ENCODE results near the gene TNIK. TPM values are rescaled to one million over a fixed set of nuclear protein-coding genes. Genes with fewer than 3 reads are reported as not detected.

TNIK gene
- total RNA-seq, 1 experiment from 2014 or later = not detected

- Histone ChIP-seq H3K36me3 (ENCODE audit: insufficient read depth, low read length) (no peaks in the 10 kb centered on the region), H3K4me1 (ENCODE audit: low read length) (no peaks in the 10 kb centered on the region), H3K4me3 (ENCODE audit: low read length) (no peak overlapping the region), H3K79me2 (ENCODE audit: low read length) (no peaks in the 10 kb centered on the region), H2AFZ (ENCODE audit: low read length) (no peak overlapping the region), H4K20me1 (ENCODE audit: insufficient read depth, low read depth, low read length) (no peaks in the 10 kb centered on the region), H3K27me3 (ENCODE audit: low read length) (no peaks in the 10 kb centered on the region), H3K27ac (ENCODE audit: low read length) (no peak overlapping the region), H3K9ac (ENCODE audit: low read length) (no peak overlapping the region), H3K9me3 (ENCODE audit: low read length) (no peaks in the 10 kb centered on the region), H3K4me2 (ENCODE audit: low read depth, low read length, poor library complexity, severe bottlenecking) (no peak overlapping the region), H3K9me2 (replicated peaks; ENCODE audit: insufficient read depth, low read length) (no peaks in the 10 kb centered on the region)
- no peak for DNase-seq
Observed at GRCh38 chr3:171236265-171237008, 223.8 kb downstream of the TNIK start.

- H3K9me2 ChIP-seq (replicated peaks; ENCODE audit: insufficient read depth, low read length) = no peaks in the 10 kb centered on the region
- no peak for DNase-seq
- H3K4me2 ChIP-seq (ENCODE audit: low read depth, low read length, poor library complexity, severe bottlenecking) = no peak overlapping the region
- no peaks in the 10 kb centered on the region for H3K27me3 ChIP-seq (ENCODE audit: low read length)
- H3K9me3 ChIP-seq (ENCODE audit: low read length) = no peaks in the 10 kb centered on the region
- H4K20me1 ChIP-seq (ENCODE audit: insufficient read depth, low read depth, low read length) = no peaks in the 10 kb centered on the region
- H3K36me3 ChIP-seq (ENCODE audit: insufficient read depth, low read length) = no peaks in the 10 kb centered on the region
- no peak overlapping the region for H3K27ac ChIP-seq (ENCODE audit: low read length)
- H3K4me1 ChIP-seq (ENCODE audit: low read length) = no peaks in the 10 kb centered on the region
- no peak overlapping the region for H3K9ac ChIP-seq (ENCODE audit: low read length)
- H3K79me2 ChIP-seq (ENCODE audit: low read length) = no peaks in the 10 kb centered on the region
- H3K4me3 ChIP-seq (ENCODE audit: low read length) = no peak overlapping the region
- no peak overlapping the region for H2AFZ ChIP-seq (ENCODE audit: low read length)
Observed at GRCh38 chr3:171234298-171235010, 225.8 kb downstream of the TNIK start.

- Histone ChIP-seq H3K4me1 (ENCODE audit: low read length) (no peaks in the 10 kb centered on the region), H3K9me3 (ENCODE audit: low read length) (no peaks in the 10 kb centered on the region), H4K20me1 (ENCODE audit: insufficient read depth, low read depth, low read length) (no peaks in the 10 kb centered on the region), H2AFZ (ENCODE audit: low read length) (no peak overlapping the region), H3K27ac (ENCODE audit: low read length) (no peak overlapping the region), H3K9me2 (replicated peaks; ENCODE audit: insufficient read depth, low read length) (no peaks in the 10 kb centered on the region), H3K36me3 (ENCODE audit: insufficient read depth, low read length) (no peaks in the 10 kb centered on the region), H3K9ac (ENCODE audit: low read length) (no peak overlapping the region), H3K4me3 (ENCODE audit: low read length) (no peak overlapping the region), H3K27me3 (ENCODE audit: low read length) (no peaks in the 10 kb centered on the region), H3K79me2 (ENCODE audit: low read length) (no peaks in the 10 kb centered on the region), H3K4me2 (ENCODE audit: low read depth, low read length, poor library complexity, severe bottlenecking) (no peak overlapping the region)
- DNase-seq = no peak
Observed at GRCh38 chr3:171231361-171231760, 228.8 kb downstream of the TNIK start.

- H3K27ac ChIP-seq (ENCODE audit: low read length) = no peak overlapping the region
- H4K20me1 ChIP-seq (ENCODE audit: insufficient read depth, low read depth, low read length) = no peaks in the 10 kb centered on the region
Observed at GRCh38 chr3:171230865-171231264, 229.3 kb downstream of the TNIK start.

GRCh38 chr3:171229173-171229572, 231.0 kb downstream of the TNIK start:
- Histone ChIP-seq H3K9me3 (ENCODE audit: low read length) (no peaks in the 10 kb centered on the region), H3K79me2 (ENCODE audit: low read length) (no peaks in the 10 kb centered on the region), H3K4me3 (ENCODE audit: low read length) (no peak overlapping the region), H3K9ac (ENCODE audit: low read length) (no peak overlapping the region), H3K27ac (ENCODE audit: low read length) (no peak overlapping the region), H2AFZ (ENCODE audit: low read length) (no peak overlapping the region), H4K20me1 (ENCODE audit: insufficient read depth, low read depth, low read length) (no peaks in the 10 kb centered on the region), H3K36me3 (ENCODE audit: insufficient read depth, low read length) (no peaks in the 10 kb centered on the region), H3K4me2 (ENCODE audit: low read depth, low read length, poor library complexity, severe bottlenecking) (no peak overlapping the region), H3K27me3 (ENCODE audit: low read length) (no peaks in the 10 kb centered on the region), H3K4me1 (ENCODE audit: low read length) (no peaks in the 10 kb centered on the region), H3K9me2 (replicated peaks; ENCODE audit: insufficient read depth, low read length) (no peaks in the 10 kb centered on the region)
- no peak for DNase-seq

More at GRCh38 chr3:171230865-171231264, 229.3 kb downstream of the TNIK start:
- no peaks in the 10 kb centered on the region for H3K4me1 ChIP-seq (ENCODE audit: low read length)
- H3K27me3 ChIP-seq (ENCODE audit: low read length) = no peaks in the 10 kb centered on the region
- H3K9me3 ChIP-seq (ENCODE audit: low read length) = no peaks in the 10 kb centered on the region
- DNase-seq = no peak
- H2AFZ ChIP-seq (ENCODE audit: low read length) = no peak overlapping the region
- no peak overlapping the region for H3K4me3 ChIP-seq (ENCODE audit: low read length)
- no peaks in the 10 kb centered on the region for H3K36me3 ChIP-seq (ENCODE audit: insufficient read depth, low read length)
- H3K4me2 ChIP-seq (ENCODE audit: low read depth, low read length, poor library complexity, severe bottlenecking) = no peak overlapping the region
- no peaks in the 10 kb centered on the region for H3K79me2 ChIP-seq (ENCODE audit: low read length)
- H3K9me2 ChIP-seq (replicated peaks; ENCODE audit: insufficient read depth, low read length) = no peaks in the 10 kb centered on the region
- no peak overlapping the region for H3K9ac ChIP-seq (ENCODE audit: low read length)

GRCh38 chr3:171228240-171228639, 232.0 kb downstream of the TNIK start:
- Histone ChIP-seq H3K4me3 (ENCODE audit: low read length) (no peak overlapping the region), H3K9me3 (ENCODE audit: low read length) (no peaks in the 10 kb centered on the region), H3K4me2 (ENCODE audit: low read depth, low read length, poor library complexity, severe bottlenecking) (no peak overlapping the region), H2AFZ (ENCODE audit: low read length) (no peak overlapping the region), H3K4me1 (ENCODE audit: low read length) (no peaks in the 10 kb centered on the region), H3K36me3 (ENCODE audit: insufficient read depth, low read length) (no peaks in the 10 kb centered on the region), H3K27ac (ENCODE audit: low read length) (no peak overlapping the region), H4K20me1 (ENCODE audit: insufficient read depth, low read depth, low read length) (no peaks in the 10 kb centered on the region), H3K9ac (ENCODE audit: low read length) (no peak overlapping the region), H3K27me3 (ENCODE audit: low read length) (no peaks in the 10 kb centered on the region), H3K79me2 (ENCODE audit: low read length) (no peaks in the 10 kb centered on the region), H3K9me2 (replicated peaks; ENCODE audit: insufficient read depth, low read length) (no peaks in the 10 kb centered on the region)
- no peak for DNase-seq

- H3K27me3 ChIP-seq (ENCODE audit: low read length) = no peaks in the 10 kb centered on the region
- no peaks in the 10 kb centered on the region for H3K79me2 ChIP-seq (ENCODE audit: low read length)
- no peaks in the 10 kb centered on the region for H3K36me3 ChIP-seq (ENCODE audit: insufficient read depth, low read length)
- no peak overlapping the region for H2AFZ ChIP-seq (ENCODE audit: low read length)
- no peaks in the 10 kb centered on the region for H4K20me1 ChIP-seq (ENCODE audit: insufficient read depth, low read depth, low read length)
- no peaks in the 10 kb centered on the region for H3K9me3 ChIP-seq (ENCODE audit: low read length)
- no peak for DNase-seq
- no peak overlapping the region for H3K27ac ChIP-seq (ENCODE audit: low read length)
- no peak overlapping the region for H3K4me2 ChIP-seq (ENCODE audit: low read depth, low read length, poor library complexity, severe bottlenecking)
- no peaks in the 10 kb centered on the region for H3K9me2 ChIP-seq (replicated peaks; ENCODE audit: insufficient read depth, low read length)
- H3K9ac ChIP-seq (ENCODE audit: low read length) = no peak overlapping the region
- H3K4me3 ChIP-seq (ENCODE audit: low read length) = no peak overlapping the region
- H3K4me1 ChIP-seq (ENCODE audit: low read length) = no peaks in the 10 kb centered on the region
Observed at GRCh38 chr3:171227828-171228227, 232.4 kb downstream of the TNIK start.

GRCh38 chr3:171227359-171227758, 232.8 kb downstream of the TNIK start:
- Histone ChIP-seq H2AFZ (ENCODE audit: low read length) (no peak overlapping the region), H3K9me2 (replicated peaks; ENCODE audit: insufficient read depth, low read length) (no peaks in the 10 kb centered on the region), H3K4me3 (ENCODE audit: low read length) (no peak overlapping the region), H3K4me2 (ENCODE audit: low read depth, low read length, poor library complexity, severe bottlenecking) (no peak overlapping the region), H3K9me3 (ENCODE audit: low read length) (no peaks in the 10 kb centered on the region), H3K27me3 (ENCODE audit: low read length) (no peaks in the 10 kb centered on the region), H3K27ac (ENCODE audit: low read length) (no peak overlapping the region), H3K9ac (ENCODE audit: low read length) (no peak overlapping the region), H3K79me2 (ENCODE audit: low read length) (no peaks in the 10 kb centered on the region), H3K36me3 (ENCODE audit: insufficient read depth, low read length) (no peaks in the 10 kb centered on the region), H4K20me1 (ENCODE audit: insufficient read depth, low read depth, low read length) (no peaks in the 10 kb centered on the region), H3K4me1 (ENCODE audit: low read length) (no peaks in the 10 kb centered on the region)
- DNase-seq = no peak
